Stimulated activated naive CD8-positive, alpha-beta T cell treated with anti-CD3 and anti-CD28 coated beads, Interleukin-15, amount 100 ng/mL, for 72 hours (primary cell): ENCODE data around the gene OR1J2.
"Not testable (repeated sequence)": the region's sequence is repeated elsewhere in the genome, so short reads cannot be mapped to it uniquely, and the experiment has no call there.

ENCODE experiments used
- ATAC-seq: fragments of 150-1000 bp; cut with Tn5 transposase; 2 replicates; pipeline ENCODE4 v1.10.0; 2021; ENCODE audit warnings: mild to moderate bottlenecking, moderate library complexity
- DNase-seq, 2 donors: peaks; one replicate each; pipeline ENCODE4 v3.0.0; 2021 to 2022
- H3K27ac Mint-ChIP-seq, 2 donors: one replicate each; pipeline ENCODE4 v1.8.0; 2022; ENCODE audit warnings: mild to moderate bottlenecking in 2 of 2, mixed read lengths in 2 of 2, moderate library complexity in 2 of 2
- H3K27me3 Mint-ChIP-seq: one replicate; pipeline ENCODE4 v1.8.0; 2022; ENCODE audit warnings: mixed read lengths
- H3K4me1 Mint-ChIP-seq: one replicate; pipeline ENCODE4 v1.8.0; 2022; ENCODE audit warnings: mild to moderate bottlenecking, mixed read lengths
- H3K4me3 Mint-ChIP-seq, 2 donors: one replicate each; pipeline ENCODE4 v1.8.0; 2022; ENCODE audit warnings: mild to moderate bottlenecking in 2 of 2, mixed read lengths in 2 of 2, moderate library complexity in 1 of 2
- H3K9me3 Mint-ChIP-seq, 2 donors: one replicate each; pipeline ENCODE4 v1.8.0; 2022; ENCODE audit warnings: mixed read lengths in 2 of 2

The OR1J2 gene

DNA sequence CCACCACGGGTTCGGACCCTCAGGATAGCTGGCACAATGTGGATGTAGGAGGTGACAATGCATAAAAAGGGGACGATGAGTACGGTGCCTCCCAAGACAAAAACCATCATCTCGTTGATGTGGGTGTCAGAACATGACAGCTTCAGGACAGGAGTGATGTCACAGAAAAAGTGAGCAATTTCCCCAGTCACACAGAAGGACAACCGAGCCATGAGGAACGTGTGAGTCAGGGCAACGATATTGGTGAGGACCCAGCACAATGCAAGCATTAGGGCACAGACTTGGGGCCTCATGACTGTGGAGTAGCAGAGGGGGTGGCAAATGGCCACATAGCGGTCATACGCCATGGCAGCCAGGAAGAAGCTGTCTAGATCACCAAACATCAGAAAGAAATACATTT is 16.0 kb downstream of the OR1J2 start:
- Mint-ChIP-seq H3K9me3 (peaks cover 0 to 7% of the 10 kb centered on the region in 2 donors), H3K4me1 (peaks cover 7% of the 10 kb centered on the region), H3K27me3 (peaks cover 17% of the 10 kb centered on the region), H3K4me3 (peak overlapping the region in 1 of 2 donors; percentile 19), H3K27ac (peak overlapping the region in 1 of 2 donors; percentile 22)
- DNase-seq (no peak), ATAC-seq (no peak)

DNA sequence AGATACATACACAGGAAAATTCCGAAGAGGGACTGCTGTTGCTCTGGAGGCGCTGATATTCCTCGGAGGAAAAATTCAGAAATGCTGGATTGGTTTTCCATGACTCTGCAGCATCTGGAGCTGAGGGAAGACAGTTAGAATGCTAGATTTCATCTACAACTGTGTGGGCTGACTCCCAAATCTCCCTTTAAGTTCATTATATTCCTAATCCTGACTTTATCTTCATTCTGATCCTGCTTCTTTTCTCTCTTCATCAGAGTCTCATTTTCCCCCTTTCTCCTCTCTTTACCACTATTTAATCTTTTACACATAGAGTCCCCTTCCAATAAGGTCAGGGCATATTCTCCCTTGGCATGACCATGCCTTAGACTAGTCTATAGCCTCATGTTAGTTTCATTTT is 16.6 kb downstream of the OR1J2 start, which contains the start of gene OR1N1:
TSS of gene OR1N1 (minus strand) at position 101 of the 400 bp plus-strand sequence. CDS start at position 101, 0 bp downstream.
- no peak for DNase-seq
- H3K9me3 Mint-ChIP-seq: peaks cover 0 to 7% of the 10 kb centered on the region in 2 donors

DNA sequence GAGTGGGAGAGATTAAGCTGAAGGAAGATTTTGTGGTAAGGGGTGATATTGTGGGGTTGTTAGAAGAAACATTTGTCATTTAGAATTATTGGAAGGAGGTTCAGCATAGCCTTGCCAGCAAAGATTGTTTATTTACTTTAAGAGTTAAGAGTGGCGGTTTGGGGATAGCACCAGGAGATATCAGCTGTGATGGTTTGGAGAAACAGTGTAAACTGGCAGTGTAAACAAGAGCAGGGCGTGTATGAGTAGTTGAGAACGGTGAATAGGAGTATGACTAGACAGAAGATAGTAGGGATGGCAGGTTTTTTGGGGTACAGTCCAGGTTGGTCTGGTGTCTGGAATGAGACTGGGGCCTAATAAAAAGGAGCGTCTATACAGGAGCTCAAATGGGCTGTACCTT is 20.6 kb downstream of the OR1J2 start:
- H3K4me3 Mint-ChIP-seq, H3K27me3 Mint-ChIP-seq, H3K27ac Mint-ChIP-seq, H3K4me1 Mint-ChIP-seq, H3K9me3 Mint-ChIP-seq, ATAC-seq, DNase-seq: not testable (repeated sequence)

More for the DNA sequence above, 16.6 kb downstream of the OR1J2 start, which contains the start of gene OR1N1:
- Mint-ChIP-seq H3K27me3 (peaks cover 17% of the 10 kb centered on the region), H3K4me3 (peak within 1 kb of the TSS in 1 of 2 donors; percentile 19), H3K27ac (peak within 1 kb of the TSS in 1 of 2 donors; percentile 22), H3K4me1 (peaks cover 7% of the 10 kb centered on the region)
- no peak for ATAC-seq

DNA sequence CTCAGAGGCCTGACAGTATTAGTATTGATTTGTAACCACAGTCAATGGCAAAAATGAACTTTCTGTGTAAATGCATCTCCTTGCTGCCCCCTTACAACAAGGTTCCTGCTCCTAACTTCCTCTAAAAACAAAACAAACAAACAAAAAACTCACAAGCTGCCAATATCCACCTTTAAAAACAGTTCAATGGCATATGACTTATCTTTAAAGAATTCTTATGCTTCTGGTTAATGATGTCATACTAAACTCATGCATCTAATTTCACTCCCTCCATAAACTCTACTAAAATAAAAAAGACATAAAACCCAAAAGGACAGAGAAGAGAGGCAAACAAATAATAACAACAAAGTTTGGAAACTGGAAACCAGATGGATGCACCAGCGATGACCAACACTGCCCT is 25.5 kb downstream of the OR1J2 start:
- no peak for ATAC-seq
- Mint-ChIP-seq H3K27ac (no peak overlapping the region), H3K4me3 (no peak overlapping the region), H3K4me1 (no peaks in the 10 kb centered on the region), H3K27me3 (no peaks in the 10 kb centered on the region), H3K9me3 (peaks cover 7 to 8% of the 10 kb centered on the region in 2 donors)
- no peak for DNase-seq

DNA sequence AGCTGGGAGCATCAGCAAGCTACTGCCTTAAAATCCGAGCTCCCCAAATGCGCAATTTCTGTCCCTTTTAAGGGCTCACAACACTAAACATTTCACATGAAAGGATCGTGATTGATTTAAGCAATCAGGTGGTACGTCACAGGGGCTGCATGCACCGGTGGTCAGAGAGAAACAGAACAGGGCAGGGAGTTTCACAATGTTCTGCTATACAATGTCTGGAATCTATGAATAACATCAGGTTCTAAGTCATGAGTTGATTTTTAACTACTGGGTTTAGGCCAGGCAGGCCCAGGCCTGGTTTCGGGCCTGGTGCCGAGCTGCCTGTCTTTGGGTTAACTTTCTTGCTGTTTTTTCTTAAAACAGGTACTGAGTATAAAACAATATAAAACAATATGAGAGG is 26.5 kb downstream of the OR1J2 start:
- ATAC-seq, H3K27me3 Mint-ChIP-seq, H3K27ac Mint-ChIP-seq, H3K4me1 Mint-ChIP-seq, DNase-seq, H3K9me3 Mint-ChIP-seq, H3K4me3 Mint-ChIP-seq: not testable (repeated sequence)

DNA sequence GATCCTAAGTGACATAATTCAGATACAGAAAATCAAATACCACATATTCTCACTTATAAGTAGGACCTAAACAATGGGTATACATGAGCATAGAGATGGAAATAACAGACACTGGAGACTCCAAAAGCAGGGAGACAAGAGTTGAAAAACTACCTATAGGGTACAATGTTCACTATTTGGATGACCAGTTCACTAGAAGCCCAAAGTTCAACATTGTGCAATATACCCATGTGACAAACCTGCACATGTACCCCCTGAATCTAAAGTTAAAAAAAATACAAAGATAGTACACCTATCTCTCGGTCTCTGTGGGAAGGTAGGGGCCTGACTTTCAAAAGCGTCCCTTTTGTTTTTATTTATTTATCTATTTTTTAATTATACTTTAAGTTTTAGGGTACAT is 28.2 kb downstream of the OR1J2 start:
- Mint-ChIP-seq H3K4me1 (no peaks in the 10 kb centered on the region), H3K4me3 (no peak overlapping the region), H3K9me3 (peaks cover 7 to 8% of the 10 kb centered on the region in 2 donors), H3K27me3 (peaks cover 8% of the 10 kb centered on the region), H3K27ac (no peak overlapping the region)
- DNase-seq: no peak
- no peak for ATAC-seq

DNA sequence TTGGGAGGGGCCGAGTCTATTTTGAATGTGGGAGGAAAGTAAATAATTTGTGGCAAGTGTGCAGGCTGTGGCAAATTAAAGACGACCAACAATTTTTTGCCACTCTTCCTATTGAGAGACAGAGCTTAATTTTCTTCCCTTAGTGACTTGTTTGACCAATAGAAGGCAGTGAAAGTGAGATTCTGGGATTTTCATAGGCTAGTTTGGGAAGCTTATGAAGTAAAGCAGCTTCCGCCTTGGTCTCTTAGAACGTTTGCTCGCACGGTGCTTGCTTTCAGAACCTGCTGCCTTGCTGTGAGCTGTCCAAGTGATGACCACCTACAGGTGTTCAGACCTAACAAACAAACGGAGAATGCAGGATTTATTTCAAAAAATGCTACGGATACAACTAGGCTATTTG is 35.6 kb downstream of the OR1J2 start:
- ATAC-seq: no peak
- peaks cover 25% of the 10 kb centered on the region for H3K27me3 Mint-ChIP-seq
- no peak overlapping the region for H3K4me3 Mint-ChIP-seq
- H3K9me3 Mint-ChIP-seq: peaks cover 0 to 10% of the 10 kb centered on the region in 2 donors
- H3K4me1 Mint-ChIP-seq: no peaks in the 10 kb centered on the region
- no peak for DNase-seq
- H3K27ac Mint-ChIP-seq: no peak overlapping the region

DNA sequence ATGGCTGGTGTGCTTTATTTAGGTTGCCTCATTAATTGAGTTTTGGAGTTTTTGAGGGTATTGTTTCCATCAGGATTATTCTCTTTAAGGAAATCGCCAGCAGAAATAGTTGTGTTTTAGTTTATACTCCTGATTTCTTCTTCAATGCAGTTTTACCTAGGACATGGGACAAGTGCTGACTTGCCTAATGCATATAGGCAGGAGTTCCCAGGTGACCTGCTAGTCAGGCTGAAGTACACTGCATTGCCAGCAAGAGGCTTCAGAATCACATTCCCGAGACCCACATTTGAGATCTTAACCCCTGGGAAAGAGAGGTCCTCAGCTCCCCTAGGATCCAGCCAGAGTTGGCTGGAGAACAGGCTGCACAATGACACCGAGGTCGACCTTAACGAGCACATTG is 40.8 kb downstream of the OR1J2 start:
- DNase-seq: no peak
- Mint-ChIP-seq H3K4me3 (no peak overlapping the region), H3K27ac (no peak overlapping the region), H3K9me3 (peaks cover 0 to 10% of the 10 kb centered on the region in 2 donors), H3K27me3 (peaks cover 33% of the 10 kb centered on the region), H3K4me1 (no peaks in the 10 kb centered on the region)
- no peak for ATAC-seq

DNA sequence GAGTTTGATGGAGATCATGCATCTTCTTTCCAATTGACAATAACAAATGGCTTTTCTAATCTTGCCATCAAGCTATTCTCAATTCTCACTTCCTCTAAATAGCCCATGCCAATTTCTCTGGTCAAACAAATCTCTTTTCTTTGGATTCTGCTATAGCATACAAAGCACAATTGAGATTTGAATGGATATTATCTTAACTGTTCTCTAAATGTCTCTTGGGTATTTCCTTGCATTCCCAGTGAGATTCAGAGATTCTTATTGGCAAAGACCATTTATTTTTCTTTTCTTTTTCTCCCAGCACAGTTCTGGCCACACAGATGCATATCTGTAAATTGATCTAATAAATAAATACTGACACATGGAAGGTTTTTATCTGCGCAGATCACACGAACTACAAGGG is 42.2 kb downstream of the OR1J2 start, which contains the start of gene OR1N2:
TSS of gene OR1N2 (plus strand) at position 301 of the 400 bp plus-strand sequence. CDS start 100 bp downstream, outside the sequence.
- Mint-ChIP-seq H3K4me3 (no peak within 1 kb of the TSS), H3K4me1 (no peaks in the 10 kb centered on the region), H3K27ac (peak within 1 kb of the TSS; percentile 5 to 16), H3K27me3 (peaks cover 25% of the 10 kb centered on the region), H3K9me3 (peaks cover 0 to 10% of the 10 kb centered on the region in 2 donors)
- ATAC-seq (no peak), DNase-seq (no peak)
